HepG2 (cell line): ENCODE measurements around the gene CCDC85A. TPM values are rescaled to one million over a fixed set of nuclear protein-coding genes. Genes with fewer than 3 reads are reported as not detected.

Source experiments
- ARNT ChIP-seq: fragments of 450-650 bp; IDR thresholded peaks from 2 replicates; pipeline ENCODE4 v1.6.1; 2017
- ATRX ChIP-seq: sonication (generic); formaldehyde crosslinking; IDR thresholded peaks from 2 replicates; pipeline ENCODE4 v1.4.0; 2020; ENCODE audit warnings: missing genetic modification reagents, borderline replicate concordance
- CCDC6 ChIP-seq: sonication (generic); formaldehyde crosslinking; IDR thresholded peaks from 2 replicates; pipeline ENCODE4 v1.8.1; 2022; ENCODE audit warnings: mild to moderate bottlenecking, missing genetic modification reagents, moderate library complexity
- CHCHD3 ChIP-seq: sonication (generic); formaldehyde crosslinking; IDR thresholded peaks from 2 replicates; pipeline ENCODE4 v1.8.0; 2022; ENCODE audit warnings: mild to moderate bottlenecking, missing genetic modification reagents, moderate library complexity
- CHD4 ChIP-seq: fragments of 200-600 bp; sonication (generic); IDR thresholded peaks from 2 replicates; pipeline ENCODE4 v1.7.0; 2017; ENCODE audit warnings: mild to moderate bottlenecking, low read length, borderline replicate concordance
- FLYWCH1 ChIP-seq: sonication (generic); formaldehyde crosslinking; IDR thresholded peaks from 2 replicates; pipeline ENCODE4 v1.8.1; 2023; ENCODE audit warnings: mild to moderate bottlenecking, missing genetic modification reagents
- FOXA3 ChIP-seq: IDR thresholded peaks from 2 replicates; pipeline ENCODE4 v1.6.1; 2016; ENCODE audit warnings: missing genetic modification reagents, missing compliant biosample characterization
- KLF12 ChIP-seq: sonication (generic); formaldehyde crosslinking; IDR thresholded peaks from 2 replicates; pipeline ENCODE4 v1.4.0; 2020; ENCODE audit warnings: missing genetic modification reagents, borderline replicate concordance
- KLF9 ChIP-seq: IDR thresholded peaks from 2 replicates; pipeline ENCODE4 v1.6.1; 2016; ENCODE audit warnings: low read depth
- NFE2L1 ChIP-seq: sonication (generic); formaldehyde crosslinking; IDR thresholded peaks from 2 replicates; pipeline ENCODE4 v1.4.0; 2020; ENCODE audit warnings: missing genetic modification reagents, mild to moderate bottlenecking, borderline replicate concordance
- PCBP2 ChIP-seq: fragments of 200-400 bp; formaldehyde crosslinking; optimal IDR thresholded peaks from 2 replicates; pipeline ENCODE3; 2018; ENCODE audit warnings: low read length, low read depth; ENCODE audit not compliant: poor library complexity, severe bottlenecking
- RBM39 ChIP-seq: fragments of 200-400 bp; formaldehyde crosslinking; IDR thresholded peaks from one replicate; pipeline ENCODE4 v1.6.1; 2018; ENCODE audit warnings: antibody characterized with exemption, mild to moderate bottlenecking, low read depth, low read length; ENCODE audit not compliant: poor library complexity, severe bottlenecking
- RORA ChIP-seq: sonication (generic); formaldehyde crosslinking; IDR thresholded peaks from 2 replicates; pipeline ENCODE4 v1.5.0; 2020; ENCODE audit warnings: mild to moderate bottlenecking, missing genetic modification reagents, moderate library complexity
- SMAD1 ChIP-seq: sonication (generic); formaldehyde crosslinking; IDR thresholded peaks from 2 replicates; pipeline ENCODE4 v1.4.0; 2020; ENCODE audit warnings: missing genetic modification reagents, low read depth, mild to moderate bottlenecking, borderline replicate concordance
- SMC3 ChIP-seq: IDR thresholded peaks from 2 replicates; pipeline ENCODE4 v1.6.1; 2011; ENCODE audit warnings: low read length, improper control_type of control experiment
- TBX2 ChIP-seq: sonication (generic); formaldehyde crosslinking; IDR thresholded peaks from 2 replicates; pipeline ENCODE4 v1.5.0; 2020; ENCODE audit warnings: missing genetic modification reagents, mild to moderate bottlenecking, borderline replicate concordance
- U2AF2 ChIP-seq: fragments of 200-400 bp; formaldehyde crosslinking; IDR thresholded peaks from 2 replicates; pipeline ENCODE4 v1.6.1; 2017; ENCODE audit warnings: low read depth, mild to moderate bottlenecking, low read length
- XRCC5 ChIP-seq: fragments of 200-400 bp; formaldehyde crosslinking; optimal IDR thresholded peaks from 2 replicates; pipeline ENCODE3; 2017; ENCODE audit warnings: mild to moderate bottlenecking, low read length
- ZNF17 ChIP-seq: sonication (generic); formaldehyde crosslinking; IDR thresholded peaks from 2 replicates; pipeline ENCODE4 v1.5.0; 2020; ENCODE audit warnings: mild to moderate bottlenecking, missing genetic modification reagents
- ZNF235 ChIP-seq: sonication (generic); formaldehyde crosslinking; IDR thresholded peaks from 2 replicates; pipeline ENCODE4 v1.8.1; 2023; ENCODE audit warnings: mild to moderate bottlenecking, missing genetic modification reagents, borderline replicate concordance
- ZNF281 ChIP-seq: sonication (generic); formaldehyde crosslinking; IDR thresholded peaks from 2 replicates; pipeline ENCODE4 v1.4.0; 2020; ENCODE audit warnings: missing genetic modification reagents, borderline replicate concordance
- ZNF331 ChIP-seq: sonication (generic); formaldehyde crosslinking; IDR thresholded peaks from 2 replicates; pipeline ENCODE4 v1.4.0; 2020; ENCODE audit warnings: missing genetic modification reagents
- ZNF572 ChIP-seq: sonication (generic); formaldehyde crosslinking; IDR thresholded peaks from 2 replicates; pipeline ENCODE4 v1.5.1; 2020; ENCODE audit warnings: mild to moderate bottlenecking, missing genetic modification reagents
- ZNF598 ChIP-seq: sonication (generic); formaldehyde crosslinking; IDR thresholded peaks from 2 replicates; pipeline ENCODE4 v1.5.1; 2020; ENCODE audit warnings: mild to moderate bottlenecking, missing genetic modification reagents, borderline replicate concordance
- ZNF776 ChIP-seq: sonication (generic); formaldehyde crosslinking; IDR thresholded peaks from 2 replicates; pipeline ENCODE4 v1.4.0; 2020; ENCODE audit warnings: mild to moderate bottlenecking, missing genetic modification reagents
- ZNF850 ChIP-seq: sonication (generic); formaldehyde crosslinking; conservative IDR thresholded peaks from 2 replicates; pipeline ENCODE4 v1.9.0; 2021; ENCODE audit warnings: mild to moderate bottlenecking, missing genetic modification reagents
- polyA plus RNA-seq, 8 experiments: library from polyadenylated mRNA; depleted of rRNA in 3 of 8; stranded (reverse) in 7 of 8; unstranded in 1 of 8; fragments of >200 nt; fragmentation: Illumina TruSeq in 4 of 8; extraction: Trizol in 4 of 8; gene quantifications; 2 replicates each; pipeline versions ENCODE4 v1.2.1 to v1.2.3, GENCODE V29; 2011 to 2016; ENCODE audit warnings: low read depth in 4 of 8, missing spikeins in 1 of 8, mixed read lengths in 1 of 8; ENCODE audit not compliant: insufficient read depth in 1 of 8
- total RNA-seq, 5 experiments: library from RNA; depleted of rRNA; stranded (reverse); fragments of >200 nt; fragmentation: Illumina TruSeq; extraction: Trizol; gene quantifications; 2 replicates each; pipeline ENCODE4 v1.2.3, GENCODE V29; 2016; ENCODE audit warnings: low read depth in 1 of 5
- TF ChIP-seq, protein P1 (sequence below): sonication (generic); formaldehyde crosslinking; IDR thresholded peaks from 2 replicates; pipeline ENCODE4 v1.4.0; 2020; ENCODE audit warnings: missing genetic modification reagents, low read depth, mild to moderate bottlenecking, borderline replicate concordance
- TF ChIP-seq, protein P2 (sequence below): sonication (generic); formaldehyde crosslinking; IDR thresholded peaks from 2 replicates; pipeline ENCODE4 v1.5.0; 2020; ENCODE audit warnings: mild to moderate bottlenecking, missing genetic modification reagents, borderline replicate concordance

The CCDC85A gene
- total and polyA plus RNA-seq, 2 of the 13 experiments (the other 11 are each of a cell fraction or from before 2014, with no cell fraction given): not detected

- TF ChIP-seq TBX2 (CRISPR knock-in tag) (no peak), RORA (CRISPR knock-in tag) (no peak), ARNT (no peak), PCBP2 (no peak), ZNF331 (no peak), KLF9 (CRISPR knock-in tag) (peak; percentile 57; the same call in 1 of the 2 replicates), CHD4 (no peak), CHCHD3 (CRISPR knock-in tag) (no peak), ZNF572 (CRISPR knock-in tag) (no peak), ZNF776 (no peak), SMAD1 (no peak), ZNF281 (no peak), ATRX (no peak), ZNF850 (no peak), SMC3 (peak; percentile 82), FOXA3 (CRISPR knock-in tag) (no peak), ZNF235 (CRISPR knock-in tag) (no peak), XRCC5 (peak; percentile 55), CCDC6 (no peak), KLF12 (peak; percentile 67; the same call in 1 of the 2 replicates), FLYWCH1 (CRISPR knock-in tag) (no peak), NFE2L1 (no peak), ZNF598 (CRISPR knock-in tag) (no peak), ZNF17 (CRISPR knock-in tag) (no peak), U2AF2 (no peak), RBM39 (no peak)
- TF ChIP-seq, protein P1, sequence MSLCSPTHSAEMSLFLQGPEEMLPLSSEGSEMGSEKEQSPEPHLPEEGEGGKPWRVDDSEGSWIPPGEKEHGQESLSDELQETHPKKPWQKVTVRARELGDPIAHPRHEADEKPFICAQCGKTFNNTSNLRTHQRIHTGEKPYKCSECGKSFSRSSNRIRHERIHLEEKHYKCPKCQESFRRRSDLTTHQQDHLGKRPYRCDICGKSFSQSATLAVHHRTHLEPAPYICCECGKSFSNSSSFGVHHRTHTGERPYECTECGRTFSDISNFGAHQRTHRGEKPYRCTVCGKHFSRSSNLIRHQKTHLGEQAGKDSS (CRISPR knock-in tag): no peak
- TF ChIP-seq, protein P2, sequence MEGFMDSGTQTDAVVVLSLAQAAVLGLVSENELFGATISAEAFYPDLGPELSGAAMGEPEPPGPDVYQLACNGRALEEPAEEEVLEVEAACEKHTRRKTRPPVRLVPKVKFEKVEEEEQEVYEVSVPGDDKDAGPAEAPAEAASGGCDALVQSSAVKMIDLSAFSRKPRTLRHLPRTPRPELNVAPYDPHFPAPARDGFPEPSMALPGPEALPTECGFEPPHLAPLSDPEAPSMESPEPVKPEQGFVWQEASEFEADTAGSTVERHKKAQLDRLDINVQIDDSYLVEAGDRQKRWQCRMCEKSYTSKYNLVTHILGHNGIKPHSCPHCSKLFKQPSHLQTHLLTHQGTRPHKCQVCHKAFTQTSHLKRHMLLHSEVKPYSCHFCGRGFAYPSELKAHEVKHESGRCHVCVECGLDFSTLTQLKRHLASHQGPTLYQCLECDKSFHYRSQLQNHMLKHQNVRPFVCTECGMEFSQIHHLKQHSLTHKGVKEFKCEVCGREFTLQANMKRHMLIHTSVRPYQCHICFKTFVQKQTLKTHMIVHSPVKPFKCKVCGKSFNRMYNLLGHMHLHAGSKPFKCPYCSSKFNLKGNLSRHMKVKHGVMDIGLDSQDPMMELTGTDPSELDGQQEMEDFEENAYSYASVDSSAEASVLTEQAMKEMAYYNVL (CRISPR knock-in tag): no peak
These were observed 7.8 kb downstream of the CCDC85A start (continued) for GRCh38 chr2:56191617-56192016.
